ENCODE measurements around the gene DOCK4. TPM values are rescaled to one million over a fixed set of nuclear protein-coding genes. Genes with fewer than 3 reads are reported as not detected.

The DOCK4 gene
- total and polyA plus RNA-seq, 2 of the 8 experiments (the other 6 are each of a cell fraction or from before 2014, with no cell fraction given): 5.1 to 23.6 TPM

DNA sequence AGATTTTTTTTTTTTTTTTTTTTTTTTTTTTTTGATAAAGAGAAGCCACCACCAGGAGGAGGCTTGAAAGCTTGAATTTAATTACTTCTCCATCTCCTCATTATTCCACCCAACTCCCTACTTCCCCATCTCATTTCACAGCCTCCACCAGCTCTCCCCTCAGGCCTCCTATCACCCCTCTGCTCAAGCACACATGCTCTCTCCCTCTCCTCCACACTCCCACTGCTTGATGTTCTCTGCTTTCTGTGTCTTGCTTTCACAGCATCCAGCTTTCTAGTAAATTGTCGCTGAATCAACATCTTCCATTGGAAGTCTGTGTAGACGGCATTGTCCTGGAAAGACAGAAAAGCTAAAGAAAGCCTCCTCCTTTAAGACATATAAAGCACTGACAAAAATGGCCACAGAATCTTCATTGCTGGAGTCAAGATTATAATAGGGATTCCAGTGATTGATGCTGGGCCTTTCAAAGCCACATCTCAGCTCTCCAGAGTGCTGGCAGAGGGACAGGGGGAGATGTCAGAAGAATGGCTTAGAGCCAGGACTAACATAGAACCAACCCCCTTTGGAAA, 58.3 kb downstream of the DOCK4 start:
- Histone ChIP-seq H2AFZ (ENCODE audit: low read length) (no peak overlapping the region), H3K18ac (ENCODE audit: extremely low read depth, low read length) (no peak overlapping the region), H3K14ac (ENCODE audit: insufficient read length) (no peak overlapping the region), H3K4me3 (ENCODE audit: extremely low read depth in 1 of 4, insufficient read depth in 2 of 4, low read depth in 3 of 4, low read length in 4 of 4) (no peak overlapping the region), H2BK20ac (ENCODE audit: low read length) (no peak overlapping the region), H4K20me1 (replicated peaks in 1 of 2; ENCODE audit: control insufficient read depth in 1 of 2, insufficient read depth in 2 of 2, low read length in 2 of 2) (peaks cover 0 to 1% of the 10 kb centered on the region in 2 experiments), H3K4me2 (ENCODE audit: insufficient read depth in 1 of 2, low read depth in 2 of 2, low read length in 2 of 2) (no peak overlapping the region), H3K4ac (replicated peaks; ENCODE audit: insufficient read length, low read depth, low read length) (no peak overlapping the region), H3K56ac (replicated peaks; ENCODE audit: insufficient read length, low read depth, low read length) (peak overlapping the region; percentile 70), H4K5ac (ENCODE audit: insufficient read length, low read depth, low read length) (no peak overlapping the region), H3K27ac (ENCODE audit: low read depth, low read length) (no peak overlapping the region), H2AK5ac (ENCODE audit: low read depth, low read length) (no peak overlapping the region), H3K23me2 (ENCODE audit: low read depth, low read length) (no peaks in the 10 kb centered on the region), H3K9ac (replicated peaks in 1 of 4; ENCODE audit: extremely low read depth in 1 of 4, low read depth in 3 of 4, low read length in 3 of 4) (no peak overlapping the region), H3K36me3 (ENCODE audit: control insufficient read depth in 2 of 4, insufficient read depth in 4 of 4, low read length in 3 of 4) (no peaks in the 10 kb centered on the region), H2BK12ac (ENCODE audit: low read depth, low read length) (no peak overlapping the region; the same call in 1 of the 2 replicates), H2BK5ac (ENCODE audit: low read depth, low read length) (no peak overlapping the region), H2BK120ac (replicated peaks; ENCODE audit: low read depth, low read length) (no peak overlapping the region), H3K9me3 (ENCODE audit: insufficient read depth in 2 of 2, low read depth in 1 of 2, low read length in 1 of 2) (no peaks in the 10 kb centered on the region), H3K4me1 (replicated peaks in 1 of 4; ENCODE audit: control insufficient read depth in 3 of 4, insufficient read depth in 4 of 4, low read length in 3 of 4) (peaks cover 0 to 3% (median 0%) of the 10 kb centered on the region in 4 experiments; a peak in 2 of 7 replicates), H2BK15ac (ENCODE audit: low read length) (no peak overlapping the region), H3K79me2 (ENCODE audit: control insufficient read depth in 1 of 2, insufficient read depth in 2 of 2, low read length in 2 of 2) (peaks cover 0 to 24% of the 10 kb centered on the region in 2 experiments; a peak in 3 of 4 replicates), H4K8ac (ENCODE audit: extremely low read depth, insufficient read depth, low read length) (no peak overlapping the region), H3K23ac (ENCODE audit: insufficient read length) (no peak overlapping the region), H3K79me1 (ENCODE audit: low read depth, low read length) (no peaks in the 10 kb centered on the region), H4K91ac (replicated peaks; ENCODE audit: insufficient read length, low read length) (no peak overlapping the region), H3K27me3 (replicated peaks in 1 of 4; ENCODE audit: control insufficient read depth in 3 of 4, extremely low read depth in 1 of 4, insufficient read depth in 3 of 4, low read length in 3 of 4) (no peaks in the 10 kb centered on the region)
- TF ChIP-seq RXRA (IDR thresholded peaks at IDR 0.05; ENCODE audit: insufficient read depth, low read depth, low read length) (no peak), EP300 (IDR thresholded peaks at IDR 0.05; ENCODE audit: borderline replicate concordance in 1 of 2, low read depth in 2 of 2, low read length in 2 of 2) (no peak), RAD21 (IDR thresholded peaks at IDR 0.05 in 1 of 2, conservative IDR thresholded peaks at IDR 0.05 in 1 of 2; ENCODE audit: low read depth in 2 of 2, low read length in 2 of 2) (no peak), HDAC2 (IDR thresholded peaks at IDR 0.05; ENCODE audit: borderline replicate concordance in 1 of 2, low read depth in 2 of 2, low read length in 2 of 2) (no peak), NANOG (IDR thresholded peaks at IDR 0.05; ENCODE audit: insufficient read depth, low read depth, low read length, poor library complexity, severe bottlenecking) (no peak), CBX5 (IDR thresholded peaks at IDR 0.05; ENCODE audit: low read depth, low read length) (no peak), TAF7 (optimal IDR thresholded peaks at IDR 0.05; ENCODE audit: borderline replicate concordance, low read depth, low read length) (no peak), ASH2L (IDR thresholded peaks at IDR 0.05; ENCODE audit: low read length) (no peak), TEAD4 (IDR thresholded peaks at IDR 0.05; ENCODE audit: low read depth, low read length) (no peak), POLR2AphosphoS5 (IDR thresholded peaks at IDR 0.05; ENCODE audit: low read depth, low read length) (no peak), BRCA1 (IDR thresholded peaks at IDR 0.05; ENCODE audit: low read depth, low read length) (no peak)
- DNase-seq (ENCODE audit: low read depth in 1 of 2, low spot score in 2 of 2): no peak
- ChIA-PET CTCF (ENCODE audit: partially characterized antibody) (interaction anchor here (0.7 to 1.3 kb wide), 9 partner anchors 9 to 384 kb away, joined by 3 to 6 read pairs (median 3); no protein-coding TSS in a partner anchor), POLR2A (ENCODE audit: partially characterized antibody) (interaction anchor here (0.6 to 1.6 kb wide), 3 partner anchors 57 to 303 kb away, joined by 3 to 4 read pairs (median 3); no protein-coding TSS in a partner anchor)
- FAIRE-seq: no peak
- 82% methylated on average over 2 of the region's 2 CpGs; no CpG with 5 or more reads in 1 of the 2 experiments for WGBS, 2 experiments (ENCODE audit: extremely low coverage in 1 of 2, insufficient coverage in 1 of 2, insufficient read length in 1 of 2, insufficient replicate concordance in 2 of 2, low coverage in 1 of 2, low lambda C conversion rate in 2 of 2, missing lambda C conversion rate in 1 of 2)

All from H1 (cell line).